Right lobe of liver (tissue), 6 donors: Measurements from ENCODE around the gene DUS3L. TPM values are rescaled to one million over a fixed set of nuclear protein-coding genes. Genes with fewer than 3 reads are reported as not detected.

Experiments used
- ATAC-seq, 4 donors: fragments of 200-7000 bp; cut with Tn5 transposase; one replicate each; pipeline ENCODE4 v1.9.1; 2020; ENCODE audit warnings: mild to moderate bottlenecking in 4 of 4, moderate library complexity in 4 of 4
- DNase-seq, 3 donors: peaks; one replicate each; pipeline ENCODE4 v3.0.0-alpha.2; 2020
- H3K27ac ChIP-seq, 3 donors: fragments of 200-600 bp; one replicate each; pipeline ENCODE4 v1.8.0; 2022
- H3K27me3 ChIP-seq, 2 donors: fragments of 200-600 bp; one replicate each; pipeline ENCODE4 v1.8.0; 2022
- H3K36me3 ChIP-seq, 4 donors: fragments of 200-600 bp; sonication (generic) in 1 of 4; one replicate each; pipeline versions ENCODE4 v1.5.1 to v1.8.0; 2017 to 2022; ENCODE audit warnings: control low read depth in 1 of 4
- H3K4me1 ChIP-seq, 4 donors: fragments of 200-600 bp; sonication (generic) in 1 of 4; one replicate each; pipeline versions ENCODE4 v1.5.1 to v1.8.0; 2017 to 2022; ENCODE audit warnings: control low read depth in 1 of 4
- H3K4me3 ChIP-seq, 3 donors: fragments of 200-600 bp; one replicate each; pipeline ENCODE4 v1.8.0; 2022
- H3K9me3 ChIP-seq, 4 donors: fragments of 200-600 bp; sonication (generic) in 1 of 4; one replicate each; pipeline versions ENCODE4 v1.5.1 to v1.8.0; 2017 to 2022; ENCODE audit warnings: control low read depth in 1 of 4
- CTCF ChIP-seq, 4 donors: fragments of 200-600 bp in 3 of 4; fragments of 450-650 bp in 1 of 4; IDR thresholded peaks; one replicate each; pipeline versions ENCODE4 v1.5.1 to v1.8.0; 2016 to 2022; ENCODE audit warnings: antibody characterized with exemption in 4 of 4, mild to moderate bottlenecking in 2 of 4
- POLR2A ChIP-seq: fragments of 450-650 bp; IDR thresholded peaks from one replicate; pipeline ENCODE4 v1.6.1; 2017; ENCODE audit warnings: antibody characterized with exemption, mild to moderate bottlenecking
- WGBS: methylation state at CpG from one replicate; pipeline ENCODE4 v1.1.6; 2018; ENCODE audit warnings: low coverage, low lambda C conversion rate; ENCODE audit not compliant: insufficient coverage; ENCODE audit errors: missing lambda C conversion rate; 5-methylcytosine and 5-hydroxymethylcytosine counted together
- intact Hi-C, 2 donors: fragments of 100-400 bp; cut with DNase I; formaldehyde crosslinking; loops; one replicate each; pipeline versions ENCODE4 v1.11.2 to v1.14.1; 2022
- long read RNA-seq: library from polyadenylated mRNA; unstranded; transcript quantifications from one replicate; pipeline ENCODE4 v2.0.0, GENCODE V29; 2019
- total RNA-seq, 6 experiments: library from RNA; depleted of rRNA in 2 of 6; stranded (reverse); fragments of >200 nt in 2 of 6; fragmentation: NEBNext Ultra II Directional in 3 of 6; extraction: Animal tissue kit (Norgen Biotek cat#: 25700) in 3 of 6; gene quantifications; one replicate each; pipeline versions ENCODE4 v1.1.0 to v1.2.4, GENCODE V29; 2016 to 2023
- donor health status: DM: no; HTN: yes; CAD: no.
- donor health status: DM: no; HTN: no; CAD: no.
- donor health status: DM: no; HTN: no; CAD: no.
- donor health status: DM: no; HTN: yes; CAD: no.
- donor health status: DM: no; HTN: yes; CAD: no.

Gene DUS3L
- 10 to 100 TPM; 14.7 to 28.6 (median 20.5) TPM for total RNA-seq
- long read RNA-seq, partial matches to known transcripts = 1 of 2 reads
- long read RNA-seq, other reads (novel, unspliced or antisense) = 0 of 2 reads

- Histone ChIP-seq H3K27ac (peak within 1 kb of the TSS; percentile 86 to 99 (median 97)), H3K4me1 (peaks cover 0 to 10% (median 1%) of the 10 kb centered on the region in 4 donors), H3K36me3 (peaks cover 0 to 38% (median 24%) of the 10 kb centered on the region in 4 donors), H3K27me3 (no peaks in the 10 kb centered on the region), H3K9me3 (no peaks in the 10 kb centered on the region), H3K4me3 (peak within 1 kb of the TSS; percentile 66 to 87 (median 83))
- WGBS = 19% methylated on average over 40 of the region's 72 CpGs
- DNase-seq = peak; percentile 96 to 99 (median 97)
- intact Hi-C loops = no loop called here
- peak; percentile 83 for TF ChIP-seq POLR2A
- TF ChIP-seq CTCF (IDR thresholded peaks at IDR 0.05) = no peak
- ATAC-seq = peak; percentile 92 to 95 (median 94)
Measured at GRCh38 chr19:5790559-5791520, at the start of gene DUS3L. DUS3L (minus strand) TSS chr19:5791163; CDS start chr19:5791141, 22 bp downstream.

GRCh38 chr19:5839065-5840017 lies 48.4 kb upstream of the DUS3L start, which contains the start of gene FUT6:
FUT6 (minus strand) TSS chr19:5839702; CDS start chr19:5832567, 7,135 bp downstream.
- WGBS = 39% methylated on average over 5 of the region's 9 CpGs
- Histone ChIP-seq H3K4me3 (peak within 1 kb of the TSS; percentile 40 to 56 (median 48)), H3K27ac (peak within 1 kb of the TSS; percentile 28 to 63 (median 47)), H3K27me3 (no peaks in the 10 kb centered on the region), H3K9me3 (no peaks in the 10 kb centered on the region), H3K4me1 (peaks cover 0 to 26% (median 11%) of the 10 kb centered on the region in 4 donors), H3K36me3 (no peaks in the 10 kb centered on the region)
- TF ChIP-seq CTCF (IDR thresholded peaks at IDR 0.05) = no peak
- intact Hi-C loops = no loop called here
- no peak for DNase-seq
- peak; percentile 67 to 76 (median 74) for ATAC-seq

- no peak for TF ChIP-seq CTCF (IDR thresholded peaks at IDR 0.05)
- TF ChIP-seq POLR2A = no peak
- no peaks in the 10 kb centered on the region for H3K9me3 ChIP-seq
- peak; percentile 31 to 59 (median 50) for ATAC-seq
Measured at GRCh38 chr19:5838353-5839064, 47.5 kb upstream of the DUS3L start.

More at GRCh38 chr19:5838353-5839064, 47.5 kb upstream of the DUS3L start:
- no peaks in the 10 kb centered on the region for H3K27me3 ChIP-seq
- peak overlapping the region; percentile 28 to 63 (median 47) for H3K27ac ChIP-seq
- 31% methylated on average over 13 of the region's 20 CpGs for WGBS
- H3K4me1 ChIP-seq = peaks cover 0 to 26% (median 11%) of the 10 kb centered on the region in 4 donors
- peak in 1 of 3 donors; percentile 63 for DNase-seq
- H3K4me3 ChIP-seq = peak overlapping the region; percentile 40 to 56 (median 48)
- H3K36me3 ChIP-seq = no peaks in the 10 kb centered on the region
- intact Hi-C loops = no loop called here
